A549 (cell line): ENCODE data around the gene MPL.

ENCODE experiments used
- PHF8 ChIP-seq: fragments of 200-600 bp; sonication (generic); IDR thresholded peaks from 2 replicates; pipeline ENCODE4 v1.6.1; 2016; ENCODE audit warnings: low read depth, mild to moderate bottlenecking, antibody characterized with exemption, moderate library complexity, borderline replicate concordance
- RAD21 ChIP-seq, 2 experiments: fragments of >200 bp in 1 of 2; sonication (Bioruptor Twin) in 1 of 2; formaldehyde crosslinking in 1 of 2; IDR thresholded peaks in 1 of 2; conservative IDR thresholded peaks in 1 of 2; 2 replicates in 1 of 2; 3 replicates in 1 of 2; pipeline ENCODE4 v1.6.1; 2012 to 2018; ENCODE audit warnings: inconsistent platforms in 1 of 2

DNA sequence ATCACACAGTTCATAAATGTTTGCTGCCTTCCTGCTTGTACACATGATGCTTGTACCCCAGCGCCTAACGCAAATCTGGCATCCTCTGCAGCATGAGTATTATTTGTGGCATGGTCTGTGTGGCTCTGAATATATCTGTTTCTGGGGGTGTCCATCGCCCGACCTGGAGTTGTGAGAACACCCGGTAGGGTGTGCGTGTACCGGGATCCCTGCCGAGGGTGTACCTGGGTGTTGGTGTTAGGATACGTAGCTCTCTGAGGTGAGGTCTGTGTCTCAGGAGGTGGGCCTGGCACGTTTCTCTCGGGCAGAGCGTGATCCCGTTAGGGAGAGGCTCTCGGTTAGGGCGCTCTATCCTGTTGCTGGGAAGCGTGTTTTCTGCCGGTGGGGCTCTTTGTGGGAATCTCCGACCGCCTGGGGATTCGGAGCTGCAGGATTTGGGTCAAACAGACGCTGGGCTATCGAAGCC is 10.8 kb downstream of the MPL start:
- TF ChIP-seq PHF8 (no peak), RAD21 (conservative IDR thresholded peaks at IDR 0.05 in 1 of 2, IDR thresholded peaks at IDR 0.05 in 1 of 2) (no peak)
